HG02588 (cell line): ENCODE data around the gene TTC23.
"Not testable (repeated sequence)": the region's sequence is repeated elsewhere in the genome, so short reads cannot be mapped to it uniquely, and the experiment has no call there.

Experiments
- ATAC-seq: cut with Tn5 transposase; IDR thresholded peaks from one replicate; pipeline ENCODE4 v1.9.1; 2021; ENCODE audit warnings: mild to moderate bottlenecking, moderate library complexity; ENCODE audit not compliant: unreplicated experiment

The TTC23 gene

DNA sequence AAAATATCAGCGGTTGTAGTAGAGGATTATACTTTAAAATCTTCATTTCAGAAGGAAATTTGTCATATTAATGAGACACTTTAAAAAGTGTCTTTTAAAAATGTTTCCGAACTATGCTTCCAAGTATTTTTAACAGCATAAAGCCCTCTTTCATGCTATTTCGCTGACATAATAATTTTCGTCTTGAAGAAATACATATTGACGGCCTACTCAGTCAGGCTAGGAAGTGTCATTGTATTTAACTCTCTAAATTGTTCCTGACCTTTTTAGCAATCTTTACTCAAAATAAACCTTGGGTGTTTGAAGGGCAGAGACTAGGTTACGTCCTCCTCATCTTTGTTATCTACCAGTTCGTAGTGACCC is 1.1 kb upstream of the TTC23 start:
- no peak for ATAC-seq

DNA sequence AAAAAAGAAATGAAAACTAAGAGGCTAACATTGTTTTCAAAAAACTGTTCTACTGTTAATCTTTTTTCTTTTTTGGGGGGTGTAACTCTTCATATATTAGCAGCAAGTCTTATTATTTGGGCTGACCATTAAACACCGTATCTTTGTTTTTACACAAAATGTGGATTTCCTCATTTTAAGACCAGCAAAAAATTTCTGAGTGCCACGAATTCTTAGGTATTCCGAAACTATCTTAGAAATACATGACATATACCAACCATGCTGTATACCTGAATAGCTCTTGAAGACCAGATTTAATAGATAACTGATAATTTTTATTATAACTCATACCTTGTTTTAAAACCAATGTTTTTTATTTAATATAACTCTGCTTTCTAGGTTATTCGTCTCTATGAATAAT is 620 bp upstream of the TTC23 start:
- ATAC-seq = no peak

DNA sequence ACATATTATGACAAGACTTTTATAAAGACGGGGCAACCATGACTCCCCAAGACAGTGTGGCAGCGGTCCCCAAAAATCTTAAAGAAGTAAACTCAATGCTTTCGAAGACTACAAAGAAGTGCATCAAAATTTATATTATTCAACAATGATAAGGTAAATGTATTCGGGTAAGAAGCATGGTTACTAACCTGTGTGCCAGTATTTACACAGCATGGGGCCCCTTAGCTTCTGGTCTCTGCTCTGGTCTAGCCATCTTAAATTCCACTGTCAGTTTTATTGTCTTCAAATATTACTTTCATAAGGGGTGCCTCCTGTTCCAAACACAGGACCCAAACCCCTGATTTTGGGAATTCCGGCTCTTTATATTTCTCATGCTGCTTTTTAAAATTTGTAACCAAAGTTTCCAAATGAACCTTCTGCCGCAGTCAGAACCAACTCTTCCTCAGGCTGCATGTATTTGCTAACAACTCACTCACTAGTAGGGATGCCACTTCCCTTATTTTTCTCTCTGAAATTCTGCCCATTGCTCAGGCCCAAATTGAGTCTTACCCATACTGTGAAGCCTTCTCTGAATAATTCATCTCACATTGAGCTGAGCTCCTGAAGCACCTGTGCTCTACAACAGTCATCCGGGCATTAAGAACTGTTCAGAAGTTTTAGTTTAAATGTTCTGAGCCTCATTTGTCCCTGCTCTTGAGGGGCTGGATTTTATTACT is 1.2 kb downstream of the TTC23 start:
- no peak for ATAC-seq

DNA sequence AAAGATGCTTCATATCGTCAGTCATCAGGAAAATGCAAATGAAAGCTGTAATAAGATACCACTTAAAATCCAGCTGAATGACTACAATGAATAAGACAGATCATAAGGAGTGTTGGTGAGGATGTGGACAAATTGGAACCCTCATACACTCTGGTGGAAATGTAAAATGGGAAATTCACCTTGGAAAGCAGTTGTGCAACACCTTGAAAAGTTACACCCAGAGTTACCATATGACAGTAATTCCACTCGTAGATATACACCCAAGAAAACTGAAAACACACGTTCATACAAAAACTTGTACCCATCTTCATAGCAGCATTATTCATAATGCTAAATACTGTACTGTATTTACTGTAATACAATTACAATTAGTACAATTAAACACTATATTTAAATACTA is 2.3 kb downstream of the TTC23 start:
- no peak for ATAC-seq

DNA sequence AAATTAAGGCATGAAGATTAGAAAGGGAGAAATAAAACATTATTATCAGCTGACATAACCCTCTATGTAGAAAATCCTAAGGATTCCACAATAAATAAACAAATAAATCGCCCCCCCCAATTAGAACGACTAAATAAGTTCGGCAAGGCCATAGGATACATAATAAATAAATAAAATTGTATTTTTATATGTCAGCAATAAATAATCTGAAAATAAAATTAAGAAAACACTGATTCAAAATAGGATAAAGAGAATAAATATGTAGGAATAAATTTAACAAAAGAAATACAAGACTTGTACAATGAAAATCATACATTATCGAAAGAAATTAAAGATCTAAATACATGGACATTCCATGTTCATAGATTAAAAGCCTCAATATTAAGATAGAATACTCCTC is 5.1 kb downstream of the TTC23 start:
- no peak for ATAC-seq

DNA sequence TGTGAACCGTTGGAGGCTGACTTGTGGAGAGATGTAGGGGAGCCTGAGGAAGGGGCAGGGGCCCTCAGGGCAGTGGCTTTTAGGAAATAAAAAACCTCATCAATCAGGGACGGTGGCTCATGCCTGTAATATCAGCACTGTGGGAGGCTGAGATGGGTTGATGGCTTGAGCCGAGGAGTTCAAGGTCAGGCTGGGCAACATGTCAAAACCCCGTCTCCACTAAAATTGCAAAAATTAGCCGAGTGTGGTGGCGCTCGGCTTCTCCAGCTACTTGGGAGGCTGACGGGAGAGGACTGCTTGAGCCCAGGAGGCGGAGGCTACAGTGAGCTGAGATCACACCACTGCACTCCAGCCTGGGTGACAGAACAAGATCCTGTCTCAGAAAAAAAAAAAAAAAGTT is 7.6 kb downstream of the TTC23 start:
- no peak for ATAC-seq

DNA sequence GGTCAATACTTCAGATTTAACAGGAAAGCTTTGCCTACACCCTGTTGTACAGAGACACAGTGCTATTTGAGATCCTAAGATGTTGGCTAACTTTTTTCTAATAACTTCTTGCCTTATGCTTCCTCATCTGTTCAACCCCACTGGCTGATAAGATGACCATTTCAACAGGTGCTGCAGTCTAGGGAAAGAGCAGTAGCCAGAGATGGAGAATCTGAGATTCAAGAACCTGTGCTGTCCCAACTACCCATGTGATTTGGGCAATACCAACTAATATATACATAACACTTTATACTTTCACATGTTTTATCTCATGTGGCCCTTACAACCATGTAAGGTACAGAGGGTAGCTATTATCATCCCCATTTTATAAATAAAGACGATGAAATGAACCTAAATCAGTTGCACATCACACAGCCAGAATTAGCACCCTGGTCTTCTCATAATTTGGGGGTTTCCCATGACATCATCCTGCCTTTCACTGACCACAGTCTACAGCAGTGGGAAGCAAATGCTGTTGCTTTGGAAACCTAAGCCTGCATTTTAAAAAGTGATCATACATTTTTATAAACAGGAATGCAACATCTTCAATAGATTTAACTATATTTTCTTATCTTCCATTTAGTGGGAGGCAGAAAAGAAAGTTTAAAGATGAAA is 9.7 kb downstream of the TTC23 start:
- peak; percentile 95 for ATAC-seq

DNA sequence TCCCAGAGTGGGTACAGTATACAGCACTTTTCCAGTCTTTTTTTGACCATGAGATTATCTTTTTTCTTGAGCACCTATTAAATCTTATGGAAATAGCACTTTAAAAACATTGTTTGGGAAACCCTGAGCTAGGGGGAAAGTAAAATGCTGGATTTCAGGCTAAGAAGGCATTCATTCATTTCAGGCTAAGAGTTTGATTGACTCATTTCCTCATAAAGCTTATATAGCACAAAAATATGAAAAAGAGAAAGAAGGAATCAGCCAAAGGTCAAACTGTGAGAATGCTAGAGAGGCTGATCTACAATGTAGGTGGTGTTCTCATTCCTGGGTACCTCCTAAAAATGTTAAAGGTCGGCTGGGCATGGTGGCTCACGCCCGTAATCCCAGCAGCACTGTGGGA is 10.5 kb downstream of the TTC23 start:
- no peak for ATAC-seq

DNA sequence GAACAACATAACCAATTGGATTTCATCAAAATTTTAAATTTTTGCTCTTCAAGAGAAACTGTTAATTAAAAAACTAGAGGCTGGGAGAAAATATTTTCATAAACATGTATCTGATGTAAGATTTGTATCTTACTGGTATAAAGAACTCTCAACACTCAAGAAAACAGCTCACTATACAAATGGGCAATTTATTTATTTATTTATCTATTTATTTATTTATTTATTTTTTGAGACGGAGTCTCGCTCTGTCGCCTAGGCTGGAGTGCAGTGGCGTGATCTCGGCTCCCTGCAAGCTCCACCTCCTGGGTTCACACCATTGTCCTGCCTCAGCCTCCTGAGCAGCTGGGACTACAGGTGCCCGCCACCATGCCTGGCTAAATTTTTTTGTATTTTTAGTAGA is 15.2 kb downstream of the TTC23 start:
- not testable (repeated sequence) for ATAC-seq

DNA sequence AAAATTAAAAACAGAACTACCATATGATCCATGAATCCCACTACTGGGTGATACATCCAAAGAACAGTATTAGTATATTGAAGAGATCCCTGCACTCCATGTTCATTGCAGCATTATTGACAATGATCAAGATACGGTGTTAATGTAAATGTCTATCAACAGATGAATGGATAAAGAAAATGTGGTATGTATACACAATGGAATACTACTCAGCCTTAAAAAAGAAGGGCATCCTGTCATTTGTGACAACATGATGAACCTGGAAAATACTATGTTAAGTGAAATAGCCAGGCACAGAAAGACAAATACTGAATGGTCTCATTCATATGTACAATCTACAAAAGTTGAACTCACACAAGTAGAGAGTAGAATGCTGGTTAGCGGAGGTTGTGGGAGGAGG is 16.6 kb downstream of the TTC23 start:
- ATAC-seq = no peak

DNA sequence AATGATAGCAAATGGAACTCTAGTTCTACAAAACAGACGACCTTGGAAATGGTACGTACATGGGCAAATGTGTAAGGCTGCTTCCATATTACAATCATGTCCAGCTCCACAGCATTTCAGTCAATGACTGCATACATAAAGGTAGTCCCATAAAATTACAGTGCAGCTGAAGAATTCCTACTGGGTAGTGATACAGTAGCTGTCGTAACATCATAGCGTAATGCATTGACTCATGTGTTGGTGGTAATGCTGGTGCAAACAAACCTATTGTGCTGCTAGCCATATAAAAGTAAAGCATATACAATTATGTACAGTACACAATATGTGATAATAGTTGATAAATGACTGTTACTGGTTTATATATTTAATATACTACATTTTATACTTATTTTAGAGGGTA is 18.5 kb downstream of the TTC23 start:
- ATAC-seq = no peak

DNA sequence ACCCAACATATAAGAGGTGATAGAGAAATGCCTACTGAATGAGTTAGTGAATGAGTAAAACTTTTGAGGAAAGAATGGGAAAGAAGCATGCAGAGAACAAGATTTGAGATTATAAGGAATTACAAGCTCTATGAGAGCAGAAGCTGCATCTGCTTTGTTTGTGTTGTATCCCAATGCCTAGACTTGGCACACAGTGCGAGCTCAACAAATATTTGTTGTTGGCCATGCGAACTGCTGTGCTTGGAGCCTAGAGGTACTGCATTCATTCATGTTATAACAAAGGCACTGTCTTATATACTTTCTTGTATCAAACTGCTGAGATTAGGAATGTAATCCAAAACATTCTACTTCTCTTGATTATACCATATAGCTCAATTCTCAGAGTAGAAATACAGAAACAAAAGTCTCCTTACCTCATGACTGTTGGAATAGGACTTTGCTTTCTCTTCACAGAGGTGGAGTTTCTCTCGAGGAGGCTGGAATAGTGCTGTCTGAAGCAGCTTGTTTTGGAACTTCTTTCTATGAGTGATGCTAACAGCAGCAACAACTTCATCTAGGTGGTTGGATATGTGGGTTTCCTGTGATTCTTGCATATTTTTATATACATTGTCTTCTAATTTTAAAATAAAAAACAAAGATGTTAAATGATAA is 21.1 kb downstream of the TTC23 start:
- no peak for ATAC-seq

DNA sequence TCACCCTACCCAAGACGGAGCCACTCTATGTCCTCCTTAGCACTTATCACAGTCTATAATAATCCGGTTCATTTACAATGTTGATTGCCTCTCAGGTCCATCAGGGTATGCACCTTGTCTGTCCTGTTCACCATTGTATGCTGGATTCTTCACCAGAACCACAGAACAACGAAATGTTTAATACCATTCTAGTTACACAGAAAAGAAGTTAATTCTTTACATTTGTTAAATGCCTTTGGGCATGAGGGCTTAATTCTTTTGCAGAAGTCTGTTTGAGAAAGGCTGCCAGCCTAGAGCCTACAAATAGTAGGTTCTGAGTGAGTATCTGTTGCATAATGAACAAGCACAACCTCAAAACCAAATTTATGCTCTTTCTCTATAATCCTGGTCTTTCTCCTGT is 22.6 kb downstream of the TTC23 start:
- ATAC-seq = no peak

DNA sequence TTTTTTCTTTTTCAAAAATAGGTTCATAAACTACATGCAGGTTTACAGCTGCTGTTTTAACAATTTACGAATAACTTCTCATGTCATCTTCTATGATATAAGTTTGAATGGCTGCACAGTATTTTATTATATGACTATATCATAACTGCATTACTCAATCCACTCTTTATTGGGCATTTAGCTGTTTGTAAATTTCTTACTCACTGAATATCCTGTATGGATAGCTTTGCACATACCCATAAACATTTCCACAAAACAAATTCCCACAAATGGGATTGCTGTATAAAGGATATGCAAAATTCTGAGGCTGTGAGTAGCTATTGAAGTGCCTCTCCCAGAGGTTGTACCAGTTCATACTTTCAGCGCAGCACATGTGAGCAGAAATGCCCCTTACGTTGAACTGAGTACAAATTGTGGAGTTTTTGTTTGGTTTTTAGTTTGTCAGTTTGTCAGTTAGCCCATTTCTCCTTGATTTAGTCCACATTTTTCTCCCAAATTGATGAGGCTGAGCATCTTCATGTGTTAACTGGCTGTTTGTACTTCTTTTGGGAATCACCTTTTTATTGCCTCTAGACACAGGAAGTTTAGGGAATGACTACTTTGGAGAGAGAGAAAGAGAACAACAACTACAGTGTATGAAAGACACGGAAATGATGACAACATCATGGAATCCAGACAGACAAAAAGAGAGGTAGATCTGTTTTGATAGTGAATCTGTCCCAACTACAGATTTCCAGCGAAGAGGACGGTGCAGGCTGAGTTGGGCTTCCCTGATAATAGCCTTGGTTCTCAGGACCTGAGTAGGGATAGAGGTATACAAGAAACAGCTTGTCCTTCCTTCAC is 24.8 kb downstream of the TTC23 start:
- no peak for ATAC-seq

DNA sequence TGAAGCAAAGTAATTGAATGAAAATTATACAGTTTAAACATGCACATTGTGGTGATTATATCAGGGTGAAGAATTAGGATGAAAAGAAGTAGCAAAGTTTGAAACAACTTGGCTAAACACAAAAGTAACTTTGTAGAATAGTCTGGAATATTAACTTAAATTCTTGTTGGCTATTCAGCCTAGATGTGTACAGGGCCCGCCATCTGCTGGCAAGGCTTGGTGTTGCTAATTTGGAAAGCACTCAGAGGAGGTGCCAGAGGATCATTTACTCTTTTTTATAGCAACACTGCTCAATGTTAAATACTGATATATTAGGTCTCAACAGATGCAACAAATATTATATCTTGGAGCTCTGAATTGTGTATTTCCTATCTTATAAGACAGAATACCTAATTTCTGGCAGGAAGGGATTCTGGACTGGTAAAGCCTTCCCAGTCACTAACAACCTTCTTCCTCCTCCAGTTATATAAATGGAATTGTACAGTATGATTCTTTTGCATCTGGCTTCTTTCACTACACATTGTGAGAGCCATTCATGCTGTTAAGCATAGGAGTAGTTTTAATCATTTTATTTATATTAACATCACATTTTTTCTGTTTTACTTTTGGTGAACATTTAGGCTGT is 36.1 kb downstream of the TTC23 start:
- peak; percentile 74 for ATAC-seq

DNA sequence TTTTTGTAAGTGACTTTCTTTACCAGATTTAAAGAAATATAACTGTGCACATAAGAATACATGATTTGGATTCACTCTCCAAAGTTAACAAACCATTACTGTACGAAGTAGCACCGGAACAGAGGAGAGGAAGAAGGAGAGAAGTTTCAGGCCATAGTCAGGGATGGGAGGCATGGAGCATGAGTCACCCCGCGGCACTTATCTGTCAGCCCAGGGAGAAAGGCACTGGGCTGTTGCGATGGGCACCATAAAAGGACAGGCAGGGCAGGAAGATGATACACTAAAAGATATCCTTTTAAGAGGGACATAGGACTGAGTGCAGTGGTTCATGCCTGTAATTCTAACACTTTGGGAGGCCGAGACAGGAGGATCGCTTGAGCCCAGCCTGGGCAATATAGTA is 37.0 kb downstream of the TTC23 start:
- ATAC-seq = no peak

DNA sequence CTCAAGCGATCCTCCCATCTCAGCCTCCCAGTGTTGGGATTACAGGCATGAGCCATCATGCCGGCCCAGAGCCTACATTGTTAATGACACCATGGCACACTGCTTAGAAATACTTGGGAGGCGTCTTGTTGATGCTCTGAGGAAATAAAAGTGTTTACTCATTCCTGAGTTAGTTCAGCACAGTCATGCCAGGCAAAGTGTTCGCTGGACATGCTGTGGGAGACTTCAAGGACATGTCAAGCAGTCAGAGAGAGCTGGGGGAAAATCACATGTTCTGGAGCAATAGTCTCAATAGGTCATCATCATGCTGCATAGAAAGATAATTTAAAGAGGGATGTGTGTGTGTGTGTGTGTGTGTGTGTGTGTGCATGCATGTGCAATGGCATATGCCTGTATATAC is 37.5 kb downstream of the TTC23 start:
- no peak for ATAC-seq

DNA sequence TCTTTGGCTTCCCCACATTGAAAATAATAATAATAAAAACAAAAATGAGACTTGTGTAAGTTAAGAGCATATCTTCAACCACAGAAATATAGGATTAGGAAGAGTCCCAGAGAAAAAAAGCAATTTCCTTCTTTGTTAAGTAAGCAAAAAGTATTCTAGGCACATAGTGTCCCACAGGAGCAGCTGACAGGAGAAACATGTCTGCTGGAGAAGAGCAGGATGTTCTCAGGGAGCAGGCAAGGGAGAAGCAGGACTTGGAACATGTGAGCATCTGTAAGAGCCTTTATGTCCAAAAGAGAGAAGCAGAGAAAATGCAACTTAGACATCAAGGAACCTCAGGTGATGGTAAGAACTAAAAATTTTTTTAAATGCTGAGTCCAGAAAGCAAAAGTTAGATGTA is 39.0 kb downstream of the TTC23 start:
- ATAC-seq = no peak

DNA sequence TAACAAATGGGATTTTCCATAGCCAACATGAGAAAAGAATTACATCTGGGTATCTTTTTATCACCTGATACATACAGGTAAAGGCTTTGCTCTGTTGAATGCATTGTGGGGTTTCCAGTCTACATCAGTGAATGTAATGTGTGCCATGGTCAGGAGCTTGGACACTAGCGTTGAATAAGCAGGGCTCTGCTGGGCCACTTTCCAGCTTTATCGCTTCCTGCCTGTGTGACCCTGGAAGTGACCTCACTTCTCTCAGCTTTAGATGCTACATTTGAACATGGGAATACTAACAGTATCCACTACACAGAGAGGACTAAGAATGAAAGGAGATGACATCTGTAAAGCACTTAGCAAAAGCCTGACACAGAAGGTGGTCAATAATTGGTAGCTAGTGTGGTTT is 40.1 kb downstream of the TTC23 start:
- no peak for ATAC-seq

DNA sequence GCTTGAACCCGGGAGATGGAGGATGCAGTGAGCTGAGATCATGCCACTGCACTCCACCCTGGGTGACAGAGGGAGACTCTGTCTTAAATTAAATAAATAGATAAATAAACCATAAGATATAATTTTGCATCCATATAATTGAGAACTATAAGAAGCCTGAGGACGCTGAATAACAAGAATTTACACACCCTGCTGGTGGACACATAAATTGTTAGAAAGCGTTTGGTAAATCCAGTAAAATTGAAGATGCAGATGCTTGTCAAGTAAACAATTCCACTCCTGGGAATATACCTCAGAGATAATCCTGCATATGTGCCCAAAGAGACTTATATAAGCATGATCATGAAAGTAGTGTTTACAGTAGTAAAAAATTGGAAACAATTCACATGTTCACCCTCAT is 41.7 kb downstream of the TTC23 start:
- ATAC-seq = no peak

DNA sequence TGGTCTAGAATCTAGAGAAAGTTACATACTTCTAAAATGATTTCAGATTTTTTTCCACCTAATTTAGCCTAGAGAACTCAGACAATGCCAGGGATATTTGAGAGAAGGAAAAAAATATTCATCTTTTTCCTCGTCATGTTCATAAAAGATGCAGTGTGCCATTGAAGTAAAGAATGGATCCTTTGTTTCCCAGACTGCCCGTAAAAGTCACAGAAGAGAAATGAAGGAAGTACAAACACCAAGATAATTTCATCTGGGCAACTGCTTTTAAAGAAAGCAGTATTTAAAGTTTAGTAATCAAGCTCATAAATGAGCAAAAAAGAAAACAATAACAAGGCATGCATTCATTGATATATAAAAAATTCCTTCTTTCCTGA is 47.2 kb downstream of the TTC23 start:
- no peak for ATAC-seq
